WTC11 (cell line): ENCODE data around the gene XPO6.

Source experiments
- CTCF ChIP-seq: fragments of 200-600 bp; IDR thresholded peaks from 2 replicates; pipeline ENCODE4 v1.8.0; 2022; ENCODE audit warnings: antibody characterized with exemption
- MAX ChIP-seq: sonication (generic); formaldehyde crosslinking; IDR thresholded peaks from 2 replicates; pipeline ENCODE4 v1.8.0; 2022; ENCODE audit warnings: mild to moderate bottlenecking, missing genetic modification reagents
- NR1H2 ChIP-seq: sonication (generic); formaldehyde crosslinking; IDR thresholded peaks from 2 replicates; pipeline ENCODE4 v1.9.0; 2021; ENCODE audit warnings: mild to moderate bottlenecking, moderate library complexity, missing genetic modification reagents
- NR3C1 ChIP-seq: sonication (generic); formaldehyde crosslinking; conservative IDR thresholded peaks from 2 replicates; pipeline ENCODE4 v1.8.1; 2023; ENCODE audit warnings: low read depth, mild to moderate bottlenecking, missing genetic modification reagents
- ZSCAN18 ChIP-seq: fragments of 250-450 bp; sonication (Bioruptor Pico); IDR thresholded peaks from 2 replicates; pipeline ENCODE4 v2.1.2; 2022; ENCODE audit warnings: mild to moderate bottlenecking, moderate library complexity
- TF ChIP-seq, protein P1 (sequence below): sonication (generic); formaldehyde crosslinking; IDR thresholded peaks from 2 replicates; pipeline ENCODE4 v1.8.0; 2023; ENCODE audit warnings: missing genetic modification reagents, mild to moderate bottlenecking, borderline replicate concordance
- TF ChIP-seq, protein P2 (sequence below): fragments of 250-450 bp; sonication (Bioruptor Pico); IDR thresholded peaks from 2 replicates; pipeline ENCODE4 v1.9.0; 2021; ENCODE audit warnings: mild to moderate bottlenecking

GRCh38 chr16:28151180-28151579, 60.6 kb downstream of the XPO6 start:
- TF ChIP-seq, protein P1, sequence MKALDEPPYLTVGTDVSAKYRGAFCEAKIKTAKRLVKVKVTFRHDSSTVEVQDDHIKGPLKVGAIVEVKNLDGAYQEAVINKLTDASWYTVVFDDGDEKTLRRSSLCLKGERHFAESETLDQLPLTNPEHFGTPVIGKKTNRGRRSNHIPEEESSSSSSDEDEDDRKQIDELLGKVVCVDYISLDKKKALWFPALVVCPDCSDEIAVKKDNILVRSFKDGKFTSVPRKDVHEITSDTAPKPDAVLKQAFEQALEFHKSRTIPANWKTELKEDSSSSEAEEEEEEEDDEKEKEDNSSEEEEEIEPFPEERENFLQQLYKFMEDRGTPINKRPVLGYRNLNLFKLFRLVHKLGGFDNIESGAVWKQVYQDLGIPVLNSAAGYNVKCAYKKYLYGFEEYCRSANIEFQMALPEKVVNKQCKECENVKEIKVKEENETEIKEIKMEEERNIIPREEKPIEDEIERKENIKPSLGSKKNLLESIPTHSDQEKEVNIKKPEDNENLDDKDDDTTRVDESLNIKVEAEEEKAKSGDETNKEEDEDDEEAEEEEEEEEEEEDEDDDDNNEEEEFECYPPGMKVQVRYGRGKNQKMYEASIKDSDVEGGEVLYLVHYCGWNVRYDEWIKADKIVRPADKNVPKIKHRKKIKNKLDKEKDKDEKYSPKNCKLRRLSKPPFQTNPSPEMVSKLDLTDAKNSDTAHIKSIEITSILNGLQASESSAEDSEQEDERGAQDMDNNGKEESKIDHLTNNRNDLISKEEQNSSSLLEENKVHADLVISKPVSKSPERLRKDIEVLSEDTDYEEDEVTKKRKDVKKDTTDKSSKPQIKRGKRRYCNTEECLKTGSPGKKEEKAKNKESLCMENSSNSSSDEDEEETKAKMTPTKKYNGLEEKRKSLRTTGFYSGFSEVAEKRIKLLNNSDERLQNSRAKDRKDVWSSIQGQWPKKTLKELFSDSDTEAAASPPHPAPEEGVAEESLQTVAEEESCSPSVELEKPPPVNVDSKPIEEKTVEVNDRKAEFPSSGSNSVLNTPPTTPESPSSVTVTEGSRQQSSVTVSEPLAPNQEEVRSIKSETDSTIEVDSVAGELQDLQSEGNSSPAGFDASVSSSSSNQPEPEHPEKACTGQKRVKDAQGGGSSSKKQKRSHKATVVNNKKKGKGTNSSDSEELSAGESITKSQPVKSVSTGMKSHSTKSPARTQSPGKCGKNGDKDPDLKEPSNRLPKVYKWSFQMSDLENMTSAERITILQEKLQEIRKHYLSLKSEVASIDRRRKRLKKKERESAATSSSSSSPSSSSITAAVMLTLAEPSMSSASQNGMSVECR = no peak
- TF ChIP-seq CTCF (no peak), MAX (CRISPR knock-in tag) (no peak), ZSCAN18 (CRISPR knock-in tag) (no peak), NR1H2 (CRISPR knock-in tag) (no peak), NR3C1 (CRISPR knock-in tag) (no peak)
- TF ChIP-seq, protein P2, sequence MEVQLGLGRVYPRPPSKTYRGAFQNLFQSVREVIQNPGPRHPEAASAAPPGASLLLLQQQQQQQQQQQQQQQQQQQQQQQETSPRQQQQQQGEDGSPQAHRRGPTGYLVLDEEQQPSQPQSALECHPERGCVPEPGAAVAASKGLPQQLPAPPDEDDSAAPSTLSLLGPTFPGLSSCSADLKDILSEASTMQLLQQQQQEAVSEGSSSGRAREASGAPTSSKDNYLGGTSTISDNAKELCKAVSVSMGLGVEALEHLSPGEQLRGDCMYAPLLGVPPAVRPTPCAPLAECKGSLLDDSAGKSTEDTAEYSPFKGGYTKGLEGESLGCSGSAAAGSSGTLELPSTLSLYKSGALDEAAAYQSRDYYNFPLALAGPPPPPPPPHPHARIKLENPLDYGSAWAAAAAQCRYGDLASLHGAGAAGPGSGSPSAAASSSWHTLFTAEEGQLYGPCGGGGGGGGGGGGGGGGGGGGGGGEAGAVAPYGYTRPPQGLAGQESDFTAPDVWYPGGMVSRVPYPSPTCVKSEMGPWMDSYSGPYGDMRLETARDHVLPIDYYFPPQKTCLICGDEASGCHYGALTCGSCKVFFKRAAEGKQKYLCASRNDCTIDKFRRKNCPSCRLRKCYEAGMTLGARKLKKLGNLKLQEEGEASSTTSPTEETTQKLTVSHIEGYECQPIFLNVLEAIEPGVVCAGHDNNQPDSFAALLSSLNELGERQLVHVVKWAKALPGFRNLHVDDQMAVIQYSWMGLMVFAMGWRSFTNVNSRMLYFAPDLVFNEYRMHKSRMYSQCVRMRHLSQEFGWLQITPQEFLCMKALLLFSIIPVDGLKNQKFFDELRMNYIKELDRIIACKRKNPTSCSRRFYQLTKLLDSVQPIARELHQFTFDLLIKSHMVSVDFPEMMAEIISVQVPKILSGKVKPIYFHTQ (CRISPR knock-in tag) = no peak
